HG03039 (cell line): Measurements from ENCODE around the gene ANKRD55.
"Not testable (repeated sequence)": the region's sequence is repeated elsewhere in the genome, so short reads cannot be mapped to it uniquely, and the experiment has no call there.

ENCODE experiments used
- ATAC-seq: cut with Tn5 transposase; IDR thresholded peaks from one replicate; pipeline ENCODE4 v1.9.1; 2021; ENCODE audit warnings: mild to moderate bottlenecking, moderate library complexity; ENCODE audit not compliant: unreplicated experiment

The ANKRD55 gene

DNA sequence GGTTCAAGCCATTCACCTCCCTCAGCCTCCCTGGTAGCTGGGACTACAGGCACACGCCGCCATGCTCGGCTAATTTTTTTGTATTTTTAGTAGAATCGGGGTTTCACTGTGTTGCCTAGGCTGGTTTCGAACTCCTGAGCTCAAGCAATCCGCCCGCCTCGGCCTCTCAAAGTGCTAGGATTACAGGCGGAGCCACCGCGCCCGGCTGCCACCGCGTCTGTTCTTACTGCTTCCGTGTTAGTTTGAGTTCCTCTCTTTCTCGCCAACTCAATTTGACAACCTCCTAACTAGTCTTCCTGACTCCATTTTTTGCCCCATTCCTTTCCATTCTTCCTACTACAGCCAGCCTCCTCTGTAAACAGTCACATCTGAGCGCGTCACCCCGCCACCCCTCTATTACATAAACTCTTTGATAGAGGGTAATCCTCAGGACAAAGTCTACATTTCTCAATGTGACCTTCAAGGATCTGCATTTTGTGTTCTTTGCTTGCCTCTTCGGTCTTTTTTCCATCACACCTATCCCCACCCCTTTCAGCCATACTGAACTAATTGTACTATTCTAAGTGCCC lies 149.8 kb downstream of the ANKRD55 start:
- ATAC-seq: no peak

DNA sequence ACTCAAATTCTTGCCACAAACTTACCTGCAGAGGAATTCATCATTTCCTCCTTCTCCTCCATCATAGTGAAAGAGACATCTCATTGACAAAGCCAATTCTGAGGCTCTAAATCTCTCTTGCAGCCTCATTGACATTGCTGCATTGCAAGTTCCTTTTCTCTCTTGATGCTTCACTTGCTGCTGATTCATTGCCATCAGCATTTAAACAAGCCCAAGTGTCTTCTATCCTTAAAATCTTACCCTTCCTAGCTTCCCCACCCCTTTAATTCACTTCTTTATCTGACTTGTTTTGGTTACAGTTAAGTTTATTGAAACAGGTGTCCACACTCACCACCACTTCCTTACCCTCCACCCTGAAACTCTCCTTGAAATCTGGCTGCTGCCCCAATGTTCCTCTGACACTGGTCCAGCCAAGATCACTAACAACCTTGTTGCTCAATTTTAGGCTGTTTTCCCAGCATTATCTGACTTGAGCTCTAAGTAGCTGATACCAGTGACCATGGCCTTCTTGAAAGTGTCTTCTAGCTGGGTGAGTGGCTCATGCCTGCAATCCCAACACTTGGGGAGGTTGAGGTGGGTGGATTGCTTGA lies 152.0 kb downstream of the ANKRD55 start:
- ATAC-seq: peak; percentile 43

DNA sequence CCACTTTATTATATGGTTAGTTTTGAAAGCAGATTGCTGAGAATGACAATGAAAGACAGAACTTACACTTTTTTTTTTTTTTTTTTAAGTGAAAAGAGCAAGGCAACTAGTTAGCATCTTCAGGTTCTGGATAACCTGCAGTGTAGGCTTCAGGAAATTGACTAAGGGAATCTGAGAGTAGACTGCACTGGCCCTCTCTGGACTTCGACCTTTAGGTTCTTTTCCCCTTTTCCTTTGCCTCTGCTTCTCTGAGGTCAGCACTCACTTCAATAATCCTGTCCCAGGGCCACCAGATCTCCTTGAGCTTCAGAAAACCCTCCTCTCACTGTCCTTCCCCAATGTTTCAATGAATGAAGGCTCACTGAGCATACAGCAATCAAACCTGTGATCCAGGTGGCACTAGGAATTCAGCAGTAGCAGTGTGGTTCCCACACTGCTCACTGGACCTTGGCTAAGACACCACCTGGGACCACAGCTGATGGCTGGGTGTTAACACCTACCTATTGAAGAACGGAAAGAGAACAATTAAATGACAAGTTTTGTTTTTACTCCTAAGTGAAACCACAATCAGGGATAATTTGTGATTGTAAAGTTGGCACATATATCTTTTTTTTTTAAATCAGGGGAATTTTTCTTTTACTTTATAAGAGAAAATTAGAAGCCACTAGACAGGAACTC lies 152.6 kb downstream of the ANKRD55 start:
- peak; percentile 53 for ATAC-seq

DNA sequence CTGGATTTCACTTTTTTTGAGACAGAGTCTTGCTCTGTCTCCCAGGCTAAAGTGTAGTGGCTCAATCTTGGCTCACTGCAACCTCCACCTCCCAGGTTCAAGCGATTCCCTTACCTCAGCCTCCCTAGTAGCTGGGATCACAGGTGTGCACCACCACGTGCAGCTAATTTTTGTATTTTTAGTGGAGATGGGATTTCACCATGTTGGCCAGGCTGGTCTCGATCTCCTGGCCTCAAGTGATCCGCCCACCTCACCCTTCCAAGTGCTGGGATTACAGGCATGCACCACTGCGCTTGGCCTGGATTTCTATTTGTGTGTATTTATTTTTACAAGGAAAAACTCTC lies 154.0 kb downstream of the ANKRD55 start:
- not testable (repeated sequence) for ATAC-seq

DNA sequence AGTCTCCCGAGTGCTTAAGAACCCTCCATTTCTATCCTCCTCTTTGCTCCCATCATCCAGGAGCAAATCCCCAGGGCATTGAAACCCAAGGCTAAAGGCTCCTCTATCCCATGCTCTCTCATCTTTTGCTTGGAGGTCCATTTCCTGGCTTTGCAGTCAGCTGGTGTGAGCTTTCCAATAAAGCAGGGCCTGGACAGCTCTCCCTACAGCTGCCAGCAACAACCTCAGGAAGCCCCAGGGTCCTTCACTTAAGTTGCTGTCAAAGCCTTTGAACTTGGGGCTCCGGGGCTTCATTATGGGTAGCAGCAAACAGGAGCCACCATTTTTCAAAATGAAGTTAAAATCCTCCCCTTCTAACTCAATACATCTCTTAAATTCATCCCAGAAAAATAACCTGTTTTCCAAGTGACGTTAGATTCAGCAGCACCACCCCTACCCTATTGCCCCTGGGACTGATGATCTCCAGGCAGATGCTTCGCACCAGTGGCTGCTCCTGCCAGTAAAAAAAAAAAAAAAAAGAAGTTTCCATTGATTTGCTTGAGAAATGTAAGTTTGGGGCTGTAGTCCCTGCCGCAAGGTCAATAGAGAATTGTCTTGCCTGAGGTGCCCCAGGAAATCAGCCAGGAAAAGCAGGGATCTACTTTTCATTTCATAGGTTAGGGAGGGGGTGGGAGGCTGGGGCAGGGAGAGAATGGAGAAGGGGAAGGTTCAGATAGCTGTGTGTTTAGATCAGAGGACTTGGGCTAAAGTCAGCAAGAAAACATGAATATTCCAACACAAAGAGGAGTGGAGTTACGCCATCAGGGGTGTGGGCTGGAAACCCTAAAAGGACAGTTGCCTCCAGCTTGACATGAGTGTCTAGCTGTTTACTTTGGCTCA lies 154.6 kb downstream of the ANKRD55 start:
- ATAC-seq: no peak

DNA sequence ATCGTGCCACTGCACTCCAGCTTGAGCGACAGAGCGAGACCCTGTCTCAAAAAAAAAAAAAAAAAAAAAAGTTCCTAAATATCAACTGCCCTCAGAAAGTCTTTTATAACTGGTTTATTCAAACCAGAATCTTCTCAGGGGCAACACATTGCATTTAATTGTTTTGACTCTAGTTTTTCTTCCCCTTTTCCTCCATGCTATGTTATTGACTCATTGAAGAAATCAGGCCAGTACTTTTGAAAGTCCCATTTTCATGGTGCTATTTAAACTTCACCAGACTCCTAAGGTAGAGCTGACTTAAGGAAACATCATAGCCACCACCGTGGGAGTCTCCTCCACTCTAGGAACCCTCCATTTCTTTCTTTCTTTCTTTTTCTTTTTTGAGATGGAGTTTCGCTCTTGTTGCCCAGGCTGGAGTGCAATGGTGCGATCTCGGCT lies 155.3 kb downstream of the ANKRD55 start:
- no peak for ATAC-seq

DNA sequence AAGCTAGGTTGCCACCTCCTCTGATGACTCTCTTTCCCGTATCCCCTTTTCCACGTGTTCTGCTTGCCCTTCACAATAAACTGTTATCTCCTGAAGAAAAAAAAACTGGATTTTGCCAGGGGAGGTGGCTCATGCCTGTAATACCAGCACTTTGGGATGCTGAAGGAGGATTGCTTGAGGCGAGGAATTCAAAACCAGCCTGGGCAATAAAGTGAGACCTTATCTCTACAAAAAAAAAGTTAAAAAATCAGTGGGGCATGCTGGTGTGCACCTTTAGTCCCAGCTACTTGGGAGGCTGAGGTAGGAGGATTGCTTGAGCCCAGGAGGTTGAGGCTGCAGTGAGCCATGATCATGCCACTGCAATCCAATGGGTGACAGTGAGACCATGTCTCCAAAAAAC lies 156.6 kb downstream of the ANKRD55 start:
- no peak for ATAC-seq

DNA sequence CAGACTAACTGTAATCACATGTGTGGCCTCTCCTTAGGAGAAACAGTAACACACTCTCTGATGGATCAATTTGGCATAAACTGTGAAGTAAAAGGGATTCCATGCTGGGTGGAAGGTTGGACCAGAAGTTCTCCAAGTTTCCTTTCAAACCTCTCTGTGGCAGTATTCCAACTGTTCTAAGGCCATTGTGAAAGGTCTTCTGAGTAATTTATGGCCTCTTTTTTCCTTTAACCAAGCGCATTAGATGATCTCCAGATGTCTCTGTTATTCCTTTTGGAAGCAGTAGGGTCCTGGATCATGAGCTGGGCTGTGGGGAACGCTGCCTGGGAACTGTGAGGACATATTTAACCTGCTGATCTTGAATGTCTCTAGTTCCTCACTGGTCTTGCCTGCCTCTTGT lies 157.8 kb downstream of the ANKRD55 start:
- no peak for ATAC-seq

DNA sequence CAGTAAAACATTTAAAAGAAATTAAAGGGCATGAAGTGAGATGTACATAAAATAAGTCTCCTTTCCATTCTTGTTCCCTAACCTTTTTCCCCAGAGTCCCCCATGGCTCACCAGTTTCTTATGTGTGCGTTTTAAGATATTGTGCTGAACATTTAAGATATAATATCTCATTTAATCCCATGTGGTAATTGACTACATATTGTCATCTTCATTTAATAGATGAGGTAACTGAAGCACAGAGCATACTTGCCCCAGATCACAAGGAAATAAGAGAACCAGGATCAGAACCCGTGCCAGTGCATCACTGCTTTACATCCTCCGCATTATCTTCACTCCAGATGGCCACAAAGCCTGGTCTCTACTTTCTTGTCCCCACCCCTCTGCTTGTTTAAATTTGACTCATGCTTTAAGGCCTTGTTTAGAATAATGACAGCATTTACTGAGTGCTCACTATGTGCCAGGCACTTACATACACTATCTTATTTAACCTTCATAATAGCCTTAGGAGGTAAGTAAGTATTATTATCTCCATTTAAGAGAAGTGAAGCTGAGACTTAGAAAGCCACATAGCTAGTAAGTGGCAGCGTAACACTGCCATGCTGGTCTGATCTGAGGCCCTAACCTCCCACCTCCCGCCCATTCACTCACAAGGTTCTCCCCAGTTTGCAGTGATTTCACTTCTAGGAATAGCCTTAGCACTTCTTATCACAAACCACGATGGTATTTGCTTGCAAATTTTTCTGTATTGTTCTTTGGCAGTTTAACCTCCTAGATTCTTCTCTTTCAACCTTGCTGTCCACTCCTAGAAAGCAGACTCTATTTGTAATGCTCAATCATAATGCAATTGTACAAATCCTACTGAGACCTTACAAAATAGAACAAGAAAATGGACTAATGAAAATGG lies 160.0 kb downstream of the ANKRD55 start:
- no peak for ATAC-seq

DNA sequence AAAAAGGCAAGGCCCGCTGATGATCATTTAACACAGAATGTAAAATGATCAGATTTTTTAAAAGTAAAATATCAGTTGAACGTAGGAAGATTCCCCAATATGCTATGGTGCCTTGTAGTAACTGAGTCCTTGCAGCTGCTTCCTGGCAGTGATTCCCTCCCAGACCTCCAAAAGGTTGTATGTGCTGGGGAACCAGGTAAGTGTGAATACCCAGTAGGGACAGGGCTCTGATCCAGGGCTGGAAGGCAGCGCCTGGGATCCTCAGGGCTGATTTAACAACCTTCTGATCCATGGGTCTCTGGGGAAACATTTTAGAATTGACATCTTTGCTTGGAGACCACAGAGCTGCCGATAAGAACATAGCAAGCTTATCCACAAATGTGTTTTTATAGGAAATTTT lies 161.7 kb downstream of the ANKRD55 start:
- ATAC-seq: no peak

DNA sequence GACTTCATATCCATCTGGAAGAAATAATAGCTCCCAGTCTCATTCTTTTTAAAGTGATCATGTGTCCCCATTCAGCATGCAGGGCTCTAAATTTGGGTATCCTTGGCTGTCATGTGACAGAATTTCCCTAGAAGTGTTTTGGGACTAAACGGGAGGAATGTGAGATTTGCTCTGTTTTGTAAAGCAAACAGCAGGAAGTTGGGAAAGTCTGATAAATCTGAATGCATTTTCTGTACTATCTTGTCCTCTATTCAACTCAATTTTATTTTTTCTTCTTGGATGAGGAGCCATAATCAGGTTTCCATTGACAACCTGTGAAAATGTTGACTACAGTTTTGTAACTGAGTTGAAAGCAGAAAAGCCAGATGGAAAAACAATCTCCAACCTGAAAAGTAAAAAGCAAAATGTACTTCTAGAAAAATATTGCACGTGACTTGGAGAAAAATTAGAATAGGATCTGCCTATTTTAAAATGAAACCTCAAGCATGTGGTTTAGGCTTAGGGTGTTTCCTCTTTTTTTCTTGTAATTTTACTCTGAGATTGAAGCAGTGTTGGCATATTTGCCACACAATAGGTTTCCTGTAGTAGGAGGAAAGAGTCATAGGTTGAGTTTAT lies 162.2 kb downstream of the ANKRD55 start:
- ATAC-seq: no peak

DNA sequence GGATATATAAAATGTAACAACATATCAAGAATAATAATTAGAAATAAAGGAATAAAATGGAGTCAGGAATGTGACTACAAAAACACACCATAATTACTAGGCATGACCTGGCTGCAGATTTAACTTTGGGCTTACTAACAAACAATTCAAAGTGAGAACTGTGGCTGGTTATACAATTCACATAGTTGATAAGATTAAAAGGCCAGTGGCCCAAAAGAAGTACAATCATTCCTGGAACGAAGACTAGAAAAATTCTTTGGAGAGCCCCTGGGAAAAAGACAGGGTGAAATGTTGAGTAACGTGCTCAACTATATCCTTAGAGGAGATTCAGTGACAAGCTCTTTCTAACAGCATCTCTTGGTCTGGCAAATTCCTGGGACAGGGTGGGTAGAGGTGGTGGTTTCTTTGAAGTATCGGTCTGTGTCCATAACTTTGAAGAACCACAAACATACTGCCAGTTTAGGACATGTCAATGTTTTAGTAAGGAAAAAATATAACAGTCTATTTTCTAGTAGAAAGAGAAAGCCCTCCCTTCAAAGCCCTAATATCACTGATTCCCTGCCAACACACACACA lies 163.4 kb downstream of the ANKRD55 start:
- no peak for ATAC-seq

DNA sequence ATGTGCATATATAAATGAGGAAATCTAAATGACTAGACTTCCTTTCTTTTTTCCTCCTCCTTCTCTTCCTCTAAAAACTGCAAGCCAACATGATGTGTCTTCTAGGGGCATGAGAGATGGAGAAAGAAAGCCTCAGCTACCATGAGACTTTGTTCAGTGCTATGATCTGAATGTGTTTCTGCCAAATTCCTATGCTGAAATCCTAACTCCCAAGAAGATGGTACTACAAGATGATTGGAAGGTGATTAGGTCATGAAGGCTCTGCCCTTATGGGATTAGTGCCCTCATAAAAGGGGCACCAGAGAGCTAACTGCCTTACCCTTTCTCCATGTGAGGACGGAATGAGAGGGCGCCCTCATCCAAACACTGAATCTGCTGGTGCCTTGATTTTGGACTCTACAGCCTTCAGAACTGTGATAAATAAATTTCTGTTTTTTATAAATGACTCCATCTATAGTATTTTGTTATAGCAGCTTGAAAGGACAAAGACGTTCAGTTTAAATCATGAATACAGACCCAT lies 166.1 kb downstream of the ANKRD55 start:
- no peak for ATAC-seq

DNA sequence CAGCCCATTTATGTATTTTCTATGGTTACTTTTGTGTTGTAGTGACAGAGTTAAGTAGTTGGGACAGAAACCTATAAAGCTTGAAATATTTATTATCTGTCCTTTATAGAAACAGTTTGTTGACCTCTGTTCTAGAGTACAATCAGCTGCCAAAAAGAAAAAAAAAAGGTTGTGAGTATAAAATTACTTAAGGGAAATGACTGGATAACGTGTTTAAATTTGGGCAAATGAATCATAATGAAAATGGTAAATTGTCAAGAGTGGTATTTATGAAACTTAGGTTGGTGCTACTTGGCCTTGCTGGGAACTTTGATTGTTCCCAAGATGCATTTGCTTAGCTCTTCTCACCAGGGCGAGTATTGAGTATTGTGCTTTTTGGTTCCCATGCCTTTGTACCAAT lies 168.1 kb downstream of the ANKRD55 start:
- no peak for ATAC-seq

DNA sequence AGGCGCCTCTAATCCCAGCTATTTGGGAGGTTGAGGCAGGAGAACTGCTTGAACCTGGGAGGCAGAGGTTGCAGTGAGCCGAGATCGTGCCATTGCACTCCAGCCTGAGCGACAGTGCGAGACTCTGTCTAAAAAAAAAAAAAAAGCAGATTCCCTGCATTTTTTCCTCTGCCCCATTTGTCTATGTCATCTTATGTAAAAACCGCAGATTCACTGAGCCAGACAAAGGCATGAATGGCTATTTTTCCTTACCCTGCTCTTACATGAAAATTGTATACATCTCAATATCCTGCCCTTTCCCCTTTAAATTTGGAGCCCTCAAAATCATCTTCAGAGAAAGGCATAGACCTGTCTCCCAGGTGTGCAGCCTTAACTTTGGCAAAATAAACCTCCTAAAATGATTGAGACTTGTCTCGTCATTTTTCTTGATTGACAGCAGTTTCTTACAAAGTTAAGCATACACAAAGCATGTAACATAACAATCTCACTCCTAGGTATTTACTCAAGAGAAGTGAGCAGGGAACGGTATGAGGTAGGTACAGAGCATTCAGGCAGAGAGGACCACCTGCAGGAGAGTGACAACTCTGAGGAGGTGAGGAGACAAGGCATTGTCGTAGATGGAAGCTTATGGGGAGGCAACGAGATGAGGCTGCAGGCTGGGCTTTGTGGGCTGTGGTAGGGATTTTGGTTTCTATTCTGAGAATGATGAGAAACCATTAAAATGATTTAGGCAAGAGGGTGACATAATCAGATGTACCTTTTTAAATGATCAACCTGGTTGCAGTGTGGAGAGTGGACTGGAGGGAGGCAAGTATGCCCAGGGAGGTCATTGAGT lies 172.6 kb downstream of the ANKRD55 start:
- ATAC-seq: no peak

DNA sequence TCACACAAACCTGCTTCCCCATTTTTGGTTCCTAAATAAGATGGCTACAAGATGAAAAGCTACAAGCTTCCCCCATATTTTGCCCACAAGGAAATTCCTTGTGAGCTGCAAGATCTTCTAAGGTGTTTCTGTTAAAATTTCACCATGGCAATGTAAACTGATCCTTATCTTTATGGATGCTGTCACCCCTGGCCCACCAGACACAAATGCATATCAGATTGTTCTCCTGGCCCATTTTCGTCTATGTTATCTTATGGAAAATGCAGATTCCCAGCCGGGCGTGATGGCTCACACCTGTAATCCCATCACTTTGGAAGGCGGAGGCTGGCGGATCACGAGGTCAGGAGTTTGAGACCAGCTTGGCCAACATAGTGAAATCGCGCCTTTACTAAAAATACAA lies 173.3 kb downstream of the ANKRD55 start:
- no peak for ATAC-seq

DNA sequence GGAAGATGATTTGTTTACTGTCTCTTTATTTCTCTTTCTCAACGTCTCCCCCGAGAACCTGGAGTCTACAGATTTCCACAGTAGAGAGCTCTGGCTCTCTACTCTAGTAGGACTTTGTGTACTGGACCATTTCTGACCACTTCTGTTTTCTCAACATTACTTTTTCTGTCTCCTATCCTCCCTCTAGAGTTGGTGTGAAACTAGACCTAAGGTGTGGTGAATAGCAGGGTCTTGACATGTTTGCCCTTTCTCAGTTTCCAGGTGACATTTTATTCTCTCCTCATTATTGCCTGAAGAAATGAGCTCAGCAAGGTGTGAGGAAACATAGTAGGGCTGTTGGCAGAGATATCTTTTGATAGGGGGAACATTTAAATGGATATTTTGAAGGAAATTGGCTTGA lies 176.3 kb downstream of the ANKRD55 start:
- no peak for ATAC-seq

DNA sequence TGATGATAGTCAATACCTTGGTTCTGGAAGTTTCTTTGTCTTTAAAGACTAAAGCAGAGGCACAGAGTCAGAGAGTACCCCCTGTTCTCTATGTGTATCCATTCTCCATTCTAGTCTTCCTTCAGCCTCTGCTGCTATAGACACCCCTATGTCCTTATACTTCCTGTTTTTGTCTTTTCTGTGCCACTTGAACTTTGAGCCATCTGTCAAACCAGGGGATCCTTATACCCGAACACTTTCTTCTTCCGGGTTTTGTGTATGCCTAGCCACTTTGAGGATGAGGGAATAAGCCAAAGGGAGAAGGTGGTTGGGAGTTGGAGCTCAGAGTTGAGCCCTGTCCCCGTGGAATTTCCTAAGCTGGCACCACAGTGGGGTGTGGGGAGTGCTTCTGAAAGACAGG lies 177.3 kb downstream of the ANKRD55 start:
- ATAC-seq: no peak

DNA sequence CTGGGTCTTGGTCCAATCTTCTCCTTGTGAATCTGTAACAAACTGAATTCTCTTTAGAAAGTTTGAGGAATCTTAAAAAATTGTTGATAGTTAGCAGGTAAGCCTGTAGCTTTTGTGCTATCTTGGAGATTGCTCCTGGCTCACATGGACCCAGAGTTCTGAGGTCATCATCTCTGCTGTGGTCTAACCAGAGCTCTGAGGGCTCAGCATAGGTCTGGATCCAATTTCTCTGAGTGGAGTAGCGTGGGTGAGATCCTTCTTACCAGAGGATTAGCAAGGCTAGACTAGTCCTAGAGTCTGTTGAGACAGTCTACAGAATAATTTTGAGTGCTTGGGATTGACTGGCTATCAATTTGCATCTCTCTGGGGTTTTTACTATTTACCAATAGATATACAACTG lies 177.8 kb downstream of the ANKRD55 start:
- ATAC-seq: no peak
